ENCODE data around the gene SYNJ1.

DNA sequence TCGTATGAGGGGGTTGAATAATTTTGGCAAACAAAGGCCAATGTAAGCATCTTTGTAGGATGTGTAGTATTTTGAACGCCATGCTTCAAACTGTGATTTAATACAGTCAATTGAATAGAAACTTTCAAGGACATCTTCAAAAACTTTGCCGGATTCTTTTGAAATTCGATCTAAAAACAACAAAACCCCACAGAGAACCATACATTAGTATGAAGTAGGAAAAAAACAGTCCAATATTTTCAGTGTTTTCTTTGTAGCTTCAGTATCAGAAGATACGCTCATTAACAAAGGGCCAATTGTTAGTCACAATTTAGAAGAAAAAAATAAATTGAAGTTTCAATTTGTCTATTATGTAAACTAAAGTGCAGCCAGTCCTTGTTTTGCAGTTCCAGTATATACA lies 20.7 kb upstream of the SYNJ1 start:
- no peak for TF ChIP-seq POLR2A (IDR thresholded peaks at IDR 0.05)
- TF ChIP-seq, protein P1, sequence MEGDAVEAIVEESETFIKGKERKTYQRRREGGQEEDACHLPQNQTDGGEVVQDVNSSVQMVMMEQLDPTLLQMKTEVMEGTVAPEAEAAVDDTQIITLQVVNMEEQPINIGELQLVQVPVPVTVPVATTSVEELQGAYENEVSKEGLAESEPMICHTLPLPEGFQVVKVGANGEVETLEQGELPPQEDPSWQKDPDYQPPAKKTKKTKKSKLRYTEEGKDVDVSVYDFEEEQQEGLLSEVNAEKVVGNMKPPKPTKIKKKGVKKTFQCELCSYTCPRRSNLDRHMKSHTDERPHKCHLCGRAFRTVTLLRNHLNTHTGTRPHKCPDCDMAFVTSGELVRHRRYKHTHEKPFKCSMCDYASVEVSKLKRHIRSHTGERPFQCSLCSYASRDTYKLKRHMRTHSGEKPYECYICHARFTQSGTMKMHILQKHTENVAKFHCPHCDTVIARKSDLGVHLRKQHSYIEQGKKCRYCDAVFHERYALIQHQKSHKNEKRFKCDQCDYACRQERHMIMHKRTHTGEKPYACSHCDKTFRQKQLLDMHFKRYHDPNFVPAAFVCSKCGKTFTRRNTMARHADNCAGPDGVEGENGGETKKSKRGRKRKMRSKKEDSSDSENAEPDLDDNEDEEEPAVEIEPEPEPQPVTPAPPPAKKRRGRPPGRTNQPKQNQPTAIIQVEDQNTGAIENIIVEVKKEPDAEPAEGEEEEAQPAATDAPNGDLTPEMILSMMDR (IDR thresholded peaks at IDR 0.05) = no peak
